ENCODE measurements around the gene PTGER3. TPM values are rescaled to one million over a fixed set of nuclear protein-coding genes. Genes with fewer than 3 reads are reported as not detected.

PTGER3 gene
- total and polyA plus RNA-seq, 2 donors (not counting 1 experiment from before 2014, with no cell fraction given) = 0.89 to 1.5 TPM

DNA sequence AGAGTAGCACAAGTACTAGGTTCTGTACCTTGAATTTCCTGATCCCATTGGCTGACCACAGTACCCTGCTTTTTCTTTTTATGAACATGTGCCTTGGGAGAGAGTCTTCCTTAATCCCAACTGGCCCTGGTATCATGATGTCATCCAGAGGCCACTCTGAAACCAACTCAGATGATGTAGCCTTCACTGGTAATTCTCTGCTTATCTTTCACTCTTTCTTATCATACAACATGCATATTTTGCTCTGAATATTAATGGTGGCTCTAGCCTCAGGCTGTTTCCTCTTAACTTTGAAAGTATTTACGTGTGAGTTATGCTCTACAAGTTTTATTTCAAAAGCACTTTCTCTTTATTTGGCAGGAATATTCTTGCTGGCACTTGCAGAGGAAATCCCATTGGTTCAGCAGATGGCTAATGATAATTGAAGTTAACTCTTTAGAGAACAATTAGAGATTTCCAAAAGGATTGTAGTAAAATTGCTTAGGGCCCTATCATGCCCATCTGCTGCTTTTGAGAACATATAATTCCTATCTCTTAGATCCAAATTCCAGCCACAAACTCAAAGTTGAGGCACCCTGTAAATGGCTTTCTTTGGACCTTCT lies 86.1 kb downstream of the PTGER3 start:
- TF ChIP-seq, protein P1, sequence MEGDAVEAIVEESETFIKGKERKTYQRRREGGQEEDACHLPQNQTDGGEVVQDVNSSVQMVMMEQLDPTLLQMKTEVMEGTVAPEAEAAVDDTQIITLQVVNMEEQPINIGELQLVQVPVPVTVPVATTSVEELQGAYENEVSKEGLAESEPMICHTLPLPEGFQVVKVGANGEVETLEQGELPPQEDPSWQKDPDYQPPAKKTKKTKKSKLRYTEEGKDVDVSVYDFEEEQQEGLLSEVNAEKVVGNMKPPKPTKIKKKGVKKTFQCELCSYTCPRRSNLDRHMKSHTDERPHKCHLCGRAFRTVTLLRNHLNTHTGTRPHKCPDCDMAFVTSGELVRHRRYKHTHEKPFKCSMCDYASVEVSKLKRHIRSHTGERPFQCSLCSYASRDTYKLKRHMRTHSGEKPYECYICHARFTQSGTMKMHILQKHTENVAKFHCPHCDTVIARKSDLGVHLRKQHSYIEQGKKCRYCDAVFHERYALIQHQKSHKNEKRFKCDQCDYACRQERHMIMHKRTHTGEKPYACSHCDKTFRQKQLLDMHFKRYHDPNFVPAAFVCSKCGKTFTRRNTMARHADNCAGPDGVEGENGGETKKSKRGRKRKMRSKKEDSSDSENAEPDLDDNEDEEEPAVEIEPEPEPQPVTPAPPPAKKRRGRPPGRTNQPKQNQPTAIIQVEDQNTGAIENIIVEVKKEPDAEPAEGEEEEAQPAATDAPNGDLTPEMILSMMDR (conservative IDR thresholded peaks at IDR 0.05 in 1 of 2, IDR thresholded peaks at IDR 0.05 in 1 of 2; ENCODE audit: low read depth in 1 of 2, low read length in 2 of 2) = no peak
- no peak for TF ChIP-seq EZH2 (IDR thresholded peaks at IDR 0.05; ENCODE audit: low read length, missing control alignments)
- Histone ChIP-seq H3K9me3 (ENCODE audit: control insufficient read depth, insufficient read depth, low read depth, low read length) (no peaks in the 10 kb centered on the region), H2AFZ (ENCODE audit: low read length) (no peak overlapping the region), H3K79me2 (ENCODE audit: control insufficient read depth, insufficient read depth, low read length) (no peaks in the 10 kb centered on the region), H3K4me1 (ENCODE audit: control insufficient read depth, extremely low read depth, insufficient read depth, low read length) (no peaks in the 10 kb centered on the region), H3K36me3 (ENCODE audit: control insufficient read depth, insufficient read depth, low read length) (no peaks in the 10 kb centered on the region), H3K27ac (ENCODE audit: insufficient read depth, low read length) (no peak overlapping the region), H3K27me3 (ENCODE audit: control insufficient read depth, insufficient read depth, low read length) (no peaks in the 10 kb centered on the region), H3K4me3 (replicated peaks in 1 of 4; ENCODE audit: control extremely low read depth in 1 of 4, insufficient read depth in 1 of 4, low read depth in 3 of 4, low read length in 4 of 4) (no peak overlapping the region), H4K20me1 (ENCODE audit: control insufficient read depth, extremely low read depth, insufficient read depth, low read length) (no peaks in the 10 kb centered on the region), H3K4me2 (ENCODE audit: extremely low read depth, insufficient read depth, low read length) (no peak overlapping the region), H3K9ac (ENCODE audit: insufficient read depth, low read length) (no peak overlapping the region)
- no peak for DNase-seq (ENCODE audit: low read depth in 2 of 2)

GRCh38 chr1:70948396-70949017 lies 99.1 kb downstream of the PTGER3 start:
- no peaks in the 10 kb centered on the region for H3K9me3 ChIP-seq (ENCODE audit: control insufficient read depth, insufficient read depth, low read depth, low read length)
- H3K27me3 ChIP-seq (ENCODE audit: control insufficient read depth, insufficient read depth, low read length) = no peaks in the 10 kb centered on the region
- no peaks in the 10 kb centered on the region for H3K36me3 ChIP-seq (ENCODE audit: control insufficient read depth, insufficient read depth, low read length)
- no peak for DNase-seq (ENCODE audit: low read depth in 2 of 2)
- H3K4me2 ChIP-seq (ENCODE audit: extremely low read depth, insufficient read depth, low read length) = no peak overlapping the region
- no peak overlapping the region for H3K9ac ChIP-seq (ENCODE audit: insufficient read depth, low read length)
- no peaks in the 10 kb centered on the region for H3K79me2 ChIP-seq (ENCODE audit: control insufficient read depth, insufficient read depth, low read length)
- H2AFZ ChIP-seq (ENCODE audit: low read length) = no peak overlapping the region
- H3K4me3 ChIP-seq (replicated peaks in 1 of 4; ENCODE audit: control extremely low read depth in 1 of 4, insufficient read depth in 1 of 4, low read depth in 3 of 4, low read length in 4 of 4) = no peak overlapping the region
- TF ChIP-seq, protein P1 (conservative IDR thresholded peaks at IDR 0.05 in 1 of 2, IDR thresholded peaks at IDR 0.05 in 1 of 2; ENCODE audit: low read depth in 1 of 2, low read length in 2 of 2) = no peak
- no peak for TF ChIP-seq EZH2 (IDR thresholded peaks at IDR 0.05; ENCODE audit: low read length, missing control alignments)
- no peaks in the 10 kb centered on the region for H4K20me1 ChIP-seq (ENCODE audit: control insufficient read depth, extremely low read depth, insufficient read depth, low read length)
- H3K4me1 ChIP-seq (ENCODE audit: control insufficient read depth, extremely low read depth, insufficient read depth, low read length) = no peaks in the 10 kb centered on the region
- H3K27ac ChIP-seq (ENCODE audit: insufficient read depth, low read length) = no peak overlapping the region

DNA sequence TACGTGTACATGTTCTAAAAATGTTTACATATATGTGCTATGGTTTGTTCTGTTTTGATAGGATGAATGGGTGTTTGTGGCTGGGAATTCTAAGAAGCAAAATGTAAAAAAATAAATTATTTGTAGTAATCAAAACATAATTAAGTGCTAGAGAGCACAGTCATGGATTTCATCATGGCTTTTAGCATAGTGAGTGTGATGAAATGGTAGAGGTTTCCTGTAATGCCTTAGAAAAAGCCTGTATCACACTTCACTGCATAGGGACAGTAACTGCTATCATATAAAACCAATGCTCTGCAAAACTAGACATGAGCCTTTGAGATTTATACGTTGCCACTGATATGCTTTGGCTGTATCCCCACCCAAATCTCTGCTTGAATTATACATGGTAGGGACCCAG lies 99.8 kb downstream of the PTGER3 start:
- no peaks in the 10 kb centered on the region for H3K36me3 ChIP-seq (ENCODE audit: control insufficient read depth, insufficient read depth, low read length)
- H3K9me3 ChIP-seq (ENCODE audit: control insufficient read depth, insufficient read depth, low read depth, low read length) = no peaks in the 10 kb centered on the region
- H3K4me2 ChIP-seq (ENCODE audit: extremely low read depth, insufficient read depth, low read length) = no peak overlapping the region
- H2AFZ ChIP-seq (ENCODE audit: low read length) = no peak overlapping the region
- H3K9ac ChIP-seq (ENCODE audit: insufficient read depth, low read length) = no peak overlapping the region
- H3K79me2 ChIP-seq (ENCODE audit: control insufficient read depth, insufficient read depth, low read length) = no peaks in the 10 kb centered on the region
- no peak for TF ChIP-seq EZH2 (IDR thresholded peaks at IDR 0.05; ENCODE audit: low read length, missing control alignments)
- TF ChIP-seq, protein P1 (conservative IDR thresholded peaks at IDR 0.05 in 1 of 2, IDR thresholded peaks at IDR 0.05 in 1 of 2; ENCODE audit: low read depth in 1 of 2, low read length in 2 of 2) = no peak
- no peaks in the 10 kb centered on the region for H3K4me1 ChIP-seq (ENCODE audit: control insufficient read depth, extremely low read depth, insufficient read depth, low read length)
- no peak overlapping the region for H3K27ac ChIP-seq (ENCODE audit: insufficient read depth, low read length)
- no peaks in the 10 kb centered on the region for H3K27me3 ChIP-seq (ENCODE audit: control insufficient read depth, insufficient read depth, low read length)
- no peak overlapping the region for H3K4me3 ChIP-seq (replicated peaks in 1 of 4; ENCODE audit: control extremely low read depth in 1 of 4, insufficient read depth in 1 of 4, low read depth in 3 of 4, low read length in 4 of 4)
- no peaks in the 10 kb centered on the region for H4K20me1 ChIP-seq (ENCODE audit: control insufficient read depth, extremely low read depth, insufficient read depth, low read length)
- DNase-seq (ENCODE audit: low read depth in 2 of 2) = no peak
